ENCODE data around the gene SGSH. TPM values are rescaled to one million over a fixed set of nuclear protein-coding genes. Genes with fewer than 3 reads are reported as not detected.
A peak's percentile ranks its signal among the peaks of the same experiment; 100 is the strongest.

SGSH gene
- total RNA-seq, 4 donors from 2014 or later: 26.1 to 50.5 (median 34.6) TPM

DNA sequence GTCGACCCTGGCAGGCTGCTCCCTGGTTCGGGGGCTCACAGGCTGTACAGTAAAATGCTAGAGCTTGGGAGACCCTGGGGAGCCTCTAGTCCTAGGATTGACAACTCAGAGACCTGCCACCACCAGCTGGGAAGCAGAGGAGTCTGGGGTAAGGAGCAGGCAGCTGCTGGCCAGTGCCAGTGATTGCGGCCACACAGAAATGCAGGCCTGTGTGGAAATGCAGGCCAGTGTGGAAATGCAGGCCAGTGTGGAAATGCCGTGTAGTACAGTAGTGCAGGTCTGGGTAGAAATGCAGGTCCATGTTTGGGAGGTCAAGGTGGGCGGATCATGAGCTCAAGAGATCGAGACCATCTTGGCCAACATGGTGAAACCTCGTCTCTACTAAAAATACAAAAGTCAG lies 23.5 kb downstream of the SGSH start:
- Histone ChIP-seq H3K27me3 (no peaks in the 10 kb centered on the region), H3K36me3 (no peaks in the 10 kb centered on the region), H3K4me3 (no peak overlapping the region), H3K4me1 (peaks cover 0 to 12% (median 3%) of the 10 kb centered on the region in 4 donors), H3K9me3 (no peaks in the 10 kb centered on the region), H3K27ac (no peak overlapping the region)
- DNase-seq (ENCODE audit: low spot score in 2 of 2): no peak
- TF ChIP-seq, protein P1, sequence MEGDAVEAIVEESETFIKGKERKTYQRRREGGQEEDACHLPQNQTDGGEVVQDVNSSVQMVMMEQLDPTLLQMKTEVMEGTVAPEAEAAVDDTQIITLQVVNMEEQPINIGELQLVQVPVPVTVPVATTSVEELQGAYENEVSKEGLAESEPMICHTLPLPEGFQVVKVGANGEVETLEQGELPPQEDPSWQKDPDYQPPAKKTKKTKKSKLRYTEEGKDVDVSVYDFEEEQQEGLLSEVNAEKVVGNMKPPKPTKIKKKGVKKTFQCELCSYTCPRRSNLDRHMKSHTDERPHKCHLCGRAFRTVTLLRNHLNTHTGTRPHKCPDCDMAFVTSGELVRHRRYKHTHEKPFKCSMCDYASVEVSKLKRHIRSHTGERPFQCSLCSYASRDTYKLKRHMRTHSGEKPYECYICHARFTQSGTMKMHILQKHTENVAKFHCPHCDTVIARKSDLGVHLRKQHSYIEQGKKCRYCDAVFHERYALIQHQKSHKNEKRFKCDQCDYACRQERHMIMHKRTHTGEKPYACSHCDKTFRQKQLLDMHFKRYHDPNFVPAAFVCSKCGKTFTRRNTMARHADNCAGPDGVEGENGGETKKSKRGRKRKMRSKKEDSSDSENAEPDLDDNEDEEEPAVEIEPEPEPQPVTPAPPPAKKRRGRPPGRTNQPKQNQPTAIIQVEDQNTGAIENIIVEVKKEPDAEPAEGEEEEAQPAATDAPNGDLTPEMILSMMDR (IDR thresholded peaks at IDR 0.05): no peak
- no peak for TF ChIP-seq EP300 (IDR thresholded peaks at IDR 0.05)
- no peak for TF ChIP-seq POLR2A (IDR thresholded peaks at IDR 0.05)
- 91 to 94% methylated on average over 6 to 7 of the region's 7 CpGs for WGBS, 2 donors

DNA sequence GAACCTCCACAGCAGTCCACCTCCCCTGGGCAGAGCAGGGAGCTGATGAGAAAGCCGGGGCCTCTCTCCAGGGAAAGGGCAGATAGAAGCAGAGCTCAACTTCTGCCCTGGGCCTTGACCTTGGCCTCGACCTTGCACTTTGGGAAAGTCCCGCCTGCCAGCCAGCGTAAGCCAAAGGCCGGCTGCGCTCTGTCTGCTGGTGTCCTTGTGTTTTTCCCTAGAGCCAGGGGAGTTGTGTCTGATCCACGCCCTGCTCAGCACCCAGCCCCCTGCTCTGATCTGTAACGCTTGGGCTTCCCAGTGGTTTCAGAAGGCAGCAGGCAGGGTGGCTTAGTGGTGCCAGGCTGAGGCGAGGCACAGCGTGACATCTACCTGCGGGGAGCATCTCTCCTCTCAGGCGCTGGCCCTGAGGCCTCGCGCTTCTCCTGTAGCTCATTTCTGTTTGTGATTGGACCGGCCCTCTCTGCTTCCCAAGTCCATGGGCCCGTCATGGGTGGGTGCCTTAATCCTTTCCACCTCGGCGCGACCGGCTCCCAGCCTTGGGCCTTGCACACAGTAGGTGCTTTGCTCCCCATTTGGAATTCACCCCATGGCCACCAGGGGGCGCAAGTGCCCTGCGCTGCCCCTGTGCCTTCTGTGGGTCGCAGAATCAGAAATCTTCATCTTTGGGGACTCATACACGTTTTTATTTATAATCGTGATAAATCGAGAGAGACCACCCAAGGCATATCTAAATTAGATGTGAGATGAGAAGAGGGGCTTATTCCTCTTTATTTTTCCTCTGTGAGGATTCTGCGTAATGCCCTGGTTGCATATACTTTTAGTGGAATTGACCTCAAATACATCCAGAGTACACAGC lies 24.2 kb downstream of the SGSH start:
- Histone ChIP-seq H3K27me3 (no peaks in the 10 kb centered on the region), H3K9me3 (no peaks in the 10 kb centered on the region), H3K36me3 (no peaks in the 10 kb centered on the region), H3K4me1 (peaks cover 0 to 18% (median 4%) of the 10 kb centered on the region in 4 donors), H3K27ac (no peak overlapping the region), H3K4me3 (no peak overlapping the region)
- no peak for TF ChIP-seq EP300 (IDR thresholded peaks at IDR 0.05)
- TF ChIP-seq, protein P1 (IDR thresholded peaks at IDR 0.05): peak; percentile 67 to 90 (median 87)
- 55 to 61% methylated on average over 26 to 27 of the region's 27 CpGs for WGBS, 2 donors
- no peak for DNase-seq (ENCODE audit: low spot score in 2 of 2)

DNA sequence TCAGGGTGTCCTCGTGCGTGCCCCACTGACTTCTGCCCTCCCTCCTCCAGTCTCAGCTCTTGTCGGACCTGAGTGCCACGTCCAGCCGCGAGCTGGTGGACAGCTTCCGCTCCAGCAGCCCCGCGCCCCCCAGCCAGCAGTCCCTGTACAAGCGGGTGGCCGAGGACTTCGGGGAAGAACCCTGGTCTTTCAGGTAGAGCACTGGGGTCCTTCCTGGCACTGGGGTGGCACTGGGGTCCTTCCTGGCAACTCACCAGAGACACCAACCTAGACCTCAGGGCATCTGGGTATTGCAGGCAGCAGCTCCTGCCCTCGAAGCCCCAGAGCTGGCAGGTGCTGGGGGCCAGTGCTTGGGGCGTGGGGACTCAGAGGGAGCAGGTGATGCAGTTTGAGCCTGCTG lies 25.0 kb downstream of the SGSH start:
- Histone ChIP-seq H3K27ac (no peak overlapping the region), H3K4me3 (no peak overlapping the region), H3K9me3 (no peaks in the 10 kb centered on the region), H3K36me3 (no peaks in the 10 kb centered on the region), H3K27me3 (no peaks in the 10 kb centered on the region), H3K4me1 (peaks cover 0 to 18% (median 4%) of the 10 kb centered on the region in 4 donors)
- TF ChIP-seq EP300 (IDR thresholded peaks at IDR 0.05): no peak
- TF ChIP-seq, protein P1 (IDR thresholded peaks at IDR 0.05): no peak
- WGBS, 2 donors: 84 to 86% methylated on average over 14 of the region's 14 CpGs
- DNase-seq (ENCODE audit: low spot score in 2 of 2): no peak

DNA sequence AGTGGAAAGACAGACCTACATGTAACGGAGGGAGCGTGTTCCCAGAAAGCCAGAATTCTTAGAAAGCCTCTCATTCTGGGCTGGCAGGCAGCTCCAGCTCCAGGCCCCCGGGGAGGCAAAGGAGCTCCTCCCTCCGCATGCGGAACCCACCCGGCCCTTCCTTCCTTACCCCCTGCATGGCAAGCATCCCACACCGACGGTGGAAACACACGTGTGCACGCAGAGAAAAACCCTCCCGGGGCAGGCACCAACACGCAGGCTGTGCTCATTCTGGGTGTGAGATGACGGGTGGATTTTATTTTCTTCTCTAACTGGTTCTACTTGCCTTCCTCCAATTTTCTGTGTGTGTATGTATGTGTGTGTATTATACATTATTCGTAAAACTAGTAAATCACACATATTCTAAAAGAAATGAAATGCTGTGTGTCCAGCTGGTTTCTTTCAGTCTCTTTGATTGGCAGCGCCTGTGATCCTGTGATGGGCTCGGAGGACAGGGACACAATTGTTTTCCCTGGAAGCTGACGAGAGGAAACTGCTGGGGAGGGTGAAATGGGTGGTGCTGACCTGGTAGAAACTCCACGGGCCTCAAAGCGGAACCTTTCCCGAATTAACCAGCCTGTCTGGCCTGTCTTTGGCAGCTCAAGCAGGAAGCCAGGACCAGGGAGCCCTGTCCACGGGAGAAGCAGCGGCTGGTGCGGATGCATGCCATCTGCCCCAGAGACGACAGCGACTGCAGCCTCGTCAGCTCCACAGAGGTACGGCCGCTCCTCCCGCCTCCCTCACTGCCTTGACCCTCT lies 28.1 kb downstream of the SGSH start:
- no peak for TF ChIP-seq POLR2A (IDR thresholded peaks at IDR 0.05)
- TF ChIP-seq EP300 (IDR thresholded peaks at IDR 0.05): peak in 1 of 2 donors; percentile 29
- WGBS, 2 donors: 32% methylated on average over 27 to 29 of the region's 29 CpGs
- peak overlapping the region in 1 of 4 donors; percentile 43 for H3K27ac ChIP-seq
- no peak for DNase-seq (ENCODE audit: low spot score in 2 of 2)
- H3K9me3 ChIP-seq: no peaks in the 10 kb centered on the region
- H3K4me3 ChIP-seq: peak overlapping the region in 1 of 4 donors; percentile 13
- H3K27me3 ChIP-seq: no peaks in the 10 kb centered on the region
- H3K4me1 ChIP-seq: peaks cover 0 to 32% (median 4%) of the 10 kb centered on the region in 4 donors
- no peaks in the 10 kb centered on the region for H3K36me3 ChIP-seq

DNA sequence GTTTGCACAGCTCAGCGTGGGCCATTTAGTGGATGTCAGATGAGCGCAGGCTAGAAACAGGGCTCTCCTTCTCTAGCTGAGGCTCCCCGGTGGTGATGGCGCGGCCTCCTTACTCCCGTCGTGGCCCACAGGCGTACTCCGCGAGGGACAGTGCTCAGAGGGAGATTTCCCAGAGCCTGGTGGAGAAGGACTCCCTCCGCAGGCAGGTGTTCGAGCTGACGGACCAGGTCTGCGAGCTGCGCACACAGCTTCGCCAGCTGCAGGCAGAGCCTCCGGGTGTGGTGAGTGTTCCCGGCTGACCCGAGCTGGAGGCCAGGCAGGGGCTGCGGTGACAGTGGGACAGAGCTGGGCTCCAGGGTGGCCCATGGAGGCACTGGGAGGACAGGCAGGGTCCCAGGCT lies 28.9 kb downstream of the SGSH start:
- H3K4me1 ChIP-seq: peaks cover 0 to 34% (median 4%) of the 10 kb centered on the region in 4 donors
- H3K9me3 ChIP-seq: no peaks in the 10 kb centered on the region
- TF ChIP-seq POLR2A (IDR thresholded peaks at IDR 0.05) (no peak), EP300 (IDR thresholded peaks at IDR 0.05) (no peak)
- TF ChIP-seq, protein P1 (IDR thresholded peaks at IDR 0.05): no peak
- no peaks in the 10 kb centered on the region for H3K36me3 ChIP-seq
- H3K27me3 ChIP-seq: no peaks in the 10 kb centered on the region
- WGBS, 2 donors: 66 to 86% methylated on average over 12 to 15 of the region's 20 CpGs
- peak overlapping the region in 1 of 4 donors; percentile 43 for H3K27ac ChIP-seq
- no peak for DNase-seq (ENCODE audit: low spot score in 2 of 2)
- H3K4me3 ChIP-seq: no peak overlapping the region

Data from tibial nerve (tissue), 4 donors.